K562 (cell line): ENCODE results near the gene ARMC9. TPM values are rescaled to one million over a fixed set of nuclear protein-coding genes. Genes with fewer than 3 reads are reported as not detected.

Experiments used
- ATAC-seq: fragments of 200-7000 bp; cut with Tn5 transposase; 3 replicates; pipeline ENCODE4 v1.9.1; 2020; ENCODE audit warnings: moderate library complexity
- BruUV-seq: library from RNA; stranded (reverse); fragments of 400-500 nt; replicated peaks from 2 replicates; lab custom pipeline; 2021; lab: Mats Ljungman, UMichigan
- CTCF ChIA-PET: fragments of 300-600 bp; formaldehyde crosslinking; extraction: SDS; loops from one replicate; lab custom pipeline; 2021; ENCODE audit warnings: low intra/inter-chr PET ratio; lab: Yijun Ruan, JAX
- POLR2A ChIA-PET: fragments of 300-600, 350-650 bp; sonication (Branson Sonifier 250); formaldehyde crosslinking; extraction: SDS; loops from one replicate; lab custom pipeline; 2021; ENCODE audit warnings: antibody characterized with exemption, inconsistent platforms; lab: Yijun Ruan, JAX
- DNase-seq, 4 experiments: peaks; one replicate each; pipeline versions ENCODE4 v3.0.0 to v3.0.0-alpha.2; 2011 to 2018; ENCODE audit warnings: low spot score in 3 of 4, mixed read lengths in 3 of 4; ENCODE audit errors: extremely low read depth in 1 of 4
- FAIRE-seq: peaks from 2 replicates; lab custom pipeline; 2011; peaks lifted over from hg19 to GRCh38; lab: Jason Lieb, UNC
- H2AFZ ChIP-seq: 2 replicates; pipeline ENCODE4 v1.6.0; 2011; ENCODE audit warnings: low read depth, low read length, control low read depth, inconsistent platforms
- H3K27ac ChIP-seq: fragments of 200-600 bp; 3 replicates; pipeline ENCODE4 v1.8.0; 2011; ENCODE audit warnings: low read depth, mild to moderate bottlenecking, control low read depth, inconsistent platforms, low read length, moderate library complexity, mixed read lengths; ENCODE audit errors: extremely low read depth
- H3K27me3 ChIP-seq, 2 experiments: fragments of 300-600 bp in 1 of 2; 2 replicates in 1 of 2; 3 replicates in 1 of 2; pipeline versions ENCODE4 v1.6.0 to v1.8.0; 2011; ENCODE audit warnings: inconsistent platforms in 2 of 2, low read length in 2 of 2, mild to moderate bottlenecking in 1 of 2, mixed read lengths in 1 of 2, moderate library complexity in 1 of 2; ENCODE audit not compliant: control insufficient read depth in 2 of 2, insufficient read depth in 2 of 2
- H3K36me3 ChIP-seq: fragments of 300-600 bp; 3 replicates; pipeline ENCODE4 v1.8.0; 2011; ENCODE audit warnings: mild to moderate bottlenecking, low read length, inconsistent platforms; ENCODE audit not compliant: control insufficient read depth, insufficient read depth
- H3K4me1 ChIP-seq, 2 experiments: fragments of 200-600 bp in 1 of 2; replicated peaks in 1 of 2; 2 replicates in 1 of 2; 3 replicates in 1 of 2; pipeline versions ENCODE4 v1.5.1 to v1.8.0; 2011; ENCODE audit warnings: inconsistent platforms in 2 of 2, low read length in 2 of 2, mild to moderate bottlenecking in 1 of 2, mixed read lengths in 1 of 2, moderate library complexity in 1 of 2; ENCODE audit not compliant: control insufficient read depth in 2 of 2, insufficient read depth in 2 of 2
- H3K4me2 ChIP-seq: 2 replicates; pipeline ENCODE4 v1.6.1; 2011; ENCODE audit warnings: low read length, control low read depth, inconsistent platforms, mixed read lengths; ENCODE audit not compliant: insufficient read depth
- H3K4me3 ChIP-seq: fragments of 200-600 bp; sonication (generic), shearing (Covaris generic); 2 replicates; pipeline ENCODE4 v1.5.1; 2016; ENCODE audit warnings: control low read depth, inconsistent platforms
- H3K79me2 ChIP-seq: fragments of 200-600 bp; 3 replicates; pipeline ENCODE4 v1.8.0; 2011; ENCODE audit warnings: low read length, inconsistent platforms; ENCODE audit not compliant: control insufficient read depth, insufficient read depth
- H3K9ac ChIP-seq, 2 experiments: 2 replicates each; pipeline versions ENCODE4 v1.6.0 to v1.6.1; 2011; ENCODE audit warnings: low read depth in 2 of 2, low read length in 2 of 2, control low read depth in 1 of 2, inconsistent platforms in 1 of 2, mild to moderate bottlenecking in 1 of 2, mixed read lengths in 1 of 2; ENCODE audit not compliant: insufficient read depth in 1 of 2
- H3K9me1 ChIP-seq: one replicate; pipeline ENCODE4 v1.6.0; 2011; ENCODE audit warnings: inconsistent platforms, mild to moderate bottlenecking, low read length, moderate library complexity; ENCODE audit not compliant: control insufficient read depth, insufficient read depth
- H3K9me3 ChIP-seq: replicated peaks from 2 replicates; pipeline ENCODE4 v1.5.1; 2011; ENCODE audit warnings: low read depth, low read length, inconsistent platforms; ENCODE audit not compliant: control insufficient read depth, insufficient read depth
- H4K20me1 ChIP-seq: replicated peaks from 2 replicates; pipeline ENCODE4 v1.6.1; 2011; ENCODE audit warnings: low read length, inconsistent platforms, mixed read lengths; ENCODE audit not compliant: control insufficient read depth, insufficient read depth
- POLR2G ChIP-seq: fragments of 200-400 bp; formaldehyde crosslinking; IDR thresholded peaks from 2 replicates; pipeline ENCODE4 v1.6.1; 2017; ENCODE audit warnings: low read depth, mild to moderate bottlenecking, antibody characterized with exemption, low read length, moderate library complexity
- ZBTB49 ChIP-seq: sonication (generic); formaldehyde crosslinking; IDR thresholded peaks from 2 replicates; pipeline ENCODE4 v1.8.0; 2022; ENCODE audit warnings: missing genetic modification reagents, mild to moderate bottlenecking, borderline replicate concordance
- WGBS: fragments of 100-300 bp; shearing (Covaris generic); methylation state at CpG from one replicate; pipeline ENCODE4 v1.1.6; 2016; ENCODE audit warnings: low coverage, mixed read lengths; ENCODE audit not compliant: insufficient coverage; ENCODE audit errors: missing lambda C conversion rate; 5-methylcytosine and 5-hydroxymethylcytosine counted together
- in situ Hi-C: fragments of 300-500 bp; cut with MboI; formaldehyde crosslinking; loops from 4 replicates; pipeline ENCODE4 v1.15.0; 2018; ENCODE audit warnings: inconsistent platforms, mixed read lengths
- intact Hi-C: fragments of 100-400 bp; cut with micrococcal nuclease; formaldehyde crosslinking; loops from 2 replicates; pipeline ENCODE4 v1.14.2; 2022
- polyA plus RNA-seq, 8 experiments: library from polyadenylated mRNA; depleted of rRNA in 4 of 8; stranded (reverse) in 5 of 8; unstranded in 3 of 8; fragments of >200 nt; fragmentation: Nextera tagmentation in 2 of 8; fragmentation: Illumina TruSeq in 1 of 8; extraction: Ambion mirVana in 2 of 8; extraction: Trizol in 1 of 8; gene quantifications; 2 replicates each; pipeline versions ENCODE4 v1.2.1 to v1.2.3, GENCODE V29; 2011 to 2014; ENCODE audit warnings: inconsistent platforms in 1 of 8, missing spikeins in 1 of 8
- total RNA-seq, 7 experiments: library from RNA; depleted of rRNA in 6 of 7; stranded (reverse); fragments of >200 nt in 6 of 7; fragmentation: Illumina TruSeq in 2 of 7; extraction: Trizol in 2 of 7; gene quantifications; 2 replicates each; pipeline versions ENCODE4 v1.2.1 to v1.2.3, GENCODE V29; 2011 to 2021; ENCODE audit warnings: low replicate concordance in 1 of 7

The ARMC9 gene
- total and polyA plus RNA-seq, 9 of the 15 experiments (the other 6 are each of a cell fraction or from before 2014, with no cell fraction given), result 0.36 to 2.3 (median 1.1) TPM

DNA sequence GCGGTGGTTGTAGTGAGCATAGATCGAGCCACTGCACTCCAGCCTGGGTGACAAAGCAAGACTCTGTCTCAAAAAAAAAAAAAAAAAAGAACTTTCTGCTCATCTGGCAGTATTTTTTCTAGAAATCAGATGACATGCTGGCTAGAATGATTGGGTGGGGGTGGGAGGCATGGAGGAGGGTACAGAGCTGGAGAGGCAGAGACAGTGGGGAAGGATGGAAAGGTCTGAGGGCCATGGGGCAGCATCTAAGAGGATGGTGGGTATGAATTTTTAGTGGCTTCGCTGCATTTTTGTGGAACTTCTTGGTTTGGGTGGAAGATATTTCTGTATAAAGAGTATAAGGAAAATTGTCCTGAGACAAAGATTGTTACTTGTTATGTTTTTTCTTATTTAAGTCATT lies 23.3 kb downstream of the ARMC9 start:
- Histone ChIP-seq H3K4me1 (no peaks in the 10 kb centered on the region), H2AFZ (no peak overlapping the region), H3K36me3 (no peaks in the 10 kb centered on the region), H3K9me1 (no peaks in the 10 kb centered on the region), H3K27me3 (no peaks in the 10 kb centered on the region), H3K9me3 (no peaks in the 10 kb centered on the region), H4K20me1 (no peaks in the 10 kb centered on the region), H3K9ac (no peak overlapping the region), H3K4me2 (no peak overlapping the region), H3K27ac (no peak overlapping the region), H3K4me3 (no peak overlapping the region), H3K79me2 (no peaks in the 10 kb centered on the region)
- CTCF ChIA-PET, result no interaction called here
- no peak for ATAC-seq
- TF ChIP-seq ZBTB49 (CRISPR knock-in tag) (no peak), POLR2G (no peak)
- intact Hi-C loops, result no loop called here
- BruUV-seq, result no TSS peak
- DNase-seq, result no peak
- POLR2A ChIA-PET, result no interaction called here
- no peak for FAIRE-seq
- in situ Hi-C loops, result loop anchor here (10.0 kb wide), 1 partner anchor 223 kb away; no protein-coding TSS in a partner anchor
- 25% methylated on average over 1 of the region's 3 CpGs for WGBS
